ENCODE results near the gene PLCB2. TPM values are rescaled to one million over a fixed set of nuclear protein-coding genes. Genes with fewer than 3 reads are reported as not detected.

Gene PLCB2
- total and polyA plus RNA-seq, 2 donors (not counting 3 experiments of a cell fraction or from before 2014, with no cell fraction given): 1.5 to 1.6 TPM

DNA sequence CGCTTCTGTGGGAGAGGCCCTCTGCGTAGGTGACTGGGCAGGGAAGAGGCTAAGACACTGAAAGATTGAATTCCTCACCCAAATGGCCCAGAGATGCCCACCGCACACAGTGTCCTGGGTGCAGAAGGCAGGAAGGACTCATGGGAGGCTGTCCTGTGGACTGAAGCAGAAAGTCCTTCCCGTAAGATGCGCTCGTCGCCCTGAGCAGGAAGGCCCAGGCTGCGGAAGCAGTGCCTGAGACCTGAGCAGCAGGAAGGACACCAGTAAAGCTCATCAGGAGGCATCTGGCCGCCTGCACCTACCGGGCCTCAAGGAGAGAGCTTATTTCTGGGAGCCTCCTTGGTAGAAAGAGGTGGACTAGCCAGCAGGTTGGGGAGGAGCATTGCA lies 65.5 kb downstream of the PLCB2 start:
- no peak overlapping the region for H3K4me2 ChIP-seq (ENCODE audit: insufficient read depth, low read length)
- H3K79me2 ChIP-seq (ENCODE audit: control insufficient read depth, insufficient read depth, low read length): no peaks in the 10 kb centered on the region
- BruUV-seq (replicated peaks): no TSS peak
- DNase-seq (ENCODE audit: low read depth, low spot score) (no peak), FAIRE-seq (no peak)
- H3K9ac ChIP-seq (replicated peaks; ENCODE audit: extremely low read depth, insufficient read depth, low read length): no peak overlapping the region
- no peaks in the 10 kb centered on the region for H3K9me1 ChIP-seq (replicated peaks; ENCODE audit: control insufficient read depth, extremely low read depth, insufficient read depth, low read length)
- no peak overlapping the region for H3K27ac ChIP-seq (ENCODE audit: insufficient read depth, low read depth, low read length)
- TF ChIP-seq GATA2 (IDR thresholded peaks at IDR 0.05; ENCODE audit: insufficient read depth, insufficient read length, low read depth, low read length) (no peak), FOS (IDR thresholded peaks at IDR 0.05; ENCODE audit: borderline replicate concordance, insufficient read depth, low read length) (no peak), JUN (IDR thresholded peaks at IDR 0.05; ENCODE audit: borderline replicate concordance, insufficient read depth, insufficient read length, low read depth) (no peak), MYC (IDR thresholded peaks at IDR 0.05; ENCODE audit: low read depth, low read length) (no peak), CTCF (IDR thresholded peaks at IDR 0.05; ENCODE audit: extremely low read depth in 1 of 2, insufficient read depth in 1 of 2, low read depth in 1 of 2, low read length in 2 of 2) (no peak)
- no peak overlapping the region for H3K4me3 ChIP-seq (replicated peaks in 1 of 3; ENCODE audit: insufficient read depth in 1 of 3, low read depth in 1 of 3, low read length in 3 of 3)
- ChIA-PET POLR2A (no interaction called here), CTCF (interaction anchor here (1.2 to 7.9 kb wide), 3 partner anchors 11 to 31 kb away, joined by 3 to 63 read pairs (median 4); no protein-coding TSS in a partner anchor)
- H3K36me3 ChIP-seq (ENCODE audit: control insufficient read depth in 2 of 2, extremely low read depth in 1 of 2, insufficient read depth in 2 of 2, low read length in 2 of 2): no peaks in the 10 kb centered on the region
- peaks cover 10 to 15% of the 10 kb centered on the region in 2 experiments for H3K27me3 ChIP-seq (ENCODE audit: control insufficient read depth in 2 of 2, insufficient read depth in 2 of 2, low read length in 2 of 2)
- dilution Hi-C loops (cut with MboI; ENCODE audit: extremely low pct_ligation_motif_present, low sequenced_read_pairs) (no loop called here), intact Hi-C loops (cut with micrococcal nuclease) (no loop called here)
- peaks cover 4% of the 10 kb centered on the region for H3K4me1 ChIP-seq (ENCODE audit: control insufficient read depth, extremely low read depth, insufficient read depth, low read length)
- no peaks in the 10 kb centered on the region for H3K9me3 ChIP-seq (replicated peaks; ENCODE audit: control insufficient read depth, insufficient read depth, low read length)
- no peak overlapping the region for H2AFZ ChIP-seq (ENCODE audit: low read depth, low read length)
- no peaks in the 10 kb centered on the region for H4K20me1 ChIP-seq (replicated peaks; ENCODE audit: control insufficient read depth, extremely low read depth, insufficient read depth, low read length)

Data from endothelial cell of umbilical vein (primary cell).